Thyroid gland (tissue), 4 donors: ENCODE results near the gene RPL11.

Source experiments
- POLR2A ChIP-seq, 2 donors: fragments of 450-650 bp; IDR thresholded peaks; one replicate each; pipeline ENCODE4 v1.6.1; 2017; ENCODE audit warnings: antibody characterized with exemption in 2 of 2, mild to moderate bottlenecking in 2 of 2, moderate library complexity in 1 of 2
- TF ChIP-seq, protein P1 (sequence below), 6 experiments: fragments of 200-600 bp in 3 of 6; fragments of 450-650 bp in 3 of 6; sonication (generic) in 3 of 6; IDR thresholded peaks; one replicate each; pipeline ENCODE4 v1.5.1; 2016 to 2019; ENCODE audit warnings: antibody characterized with exemption in 6 of 6, mild to moderate bottlenecking in 2 of 6, inconsistent platforms in 1 of 6, moderate library complexity in 1 of 6

- TF ChIP-seq, protein P1, sequence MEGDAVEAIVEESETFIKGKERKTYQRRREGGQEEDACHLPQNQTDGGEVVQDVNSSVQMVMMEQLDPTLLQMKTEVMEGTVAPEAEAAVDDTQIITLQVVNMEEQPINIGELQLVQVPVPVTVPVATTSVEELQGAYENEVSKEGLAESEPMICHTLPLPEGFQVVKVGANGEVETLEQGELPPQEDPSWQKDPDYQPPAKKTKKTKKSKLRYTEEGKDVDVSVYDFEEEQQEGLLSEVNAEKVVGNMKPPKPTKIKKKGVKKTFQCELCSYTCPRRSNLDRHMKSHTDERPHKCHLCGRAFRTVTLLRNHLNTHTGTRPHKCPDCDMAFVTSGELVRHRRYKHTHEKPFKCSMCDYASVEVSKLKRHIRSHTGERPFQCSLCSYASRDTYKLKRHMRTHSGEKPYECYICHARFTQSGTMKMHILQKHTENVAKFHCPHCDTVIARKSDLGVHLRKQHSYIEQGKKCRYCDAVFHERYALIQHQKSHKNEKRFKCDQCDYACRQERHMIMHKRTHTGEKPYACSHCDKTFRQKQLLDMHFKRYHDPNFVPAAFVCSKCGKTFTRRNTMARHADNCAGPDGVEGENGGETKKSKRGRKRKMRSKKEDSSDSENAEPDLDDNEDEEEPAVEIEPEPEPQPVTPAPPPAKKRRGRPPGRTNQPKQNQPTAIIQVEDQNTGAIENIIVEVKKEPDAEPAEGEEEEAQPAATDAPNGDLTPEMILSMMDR (IDR thresholded peaks at IDR 0.05) = peak in 3 of 6 experiments; percentile 34 to 47 (median 38)
- no peak for TF ChIP-seq POLR2A (IDR thresholded peaks at IDR 0.05)
Observed at GRCh38 chr1:23718482-23718881, 26.9 kb downstream of the RPL11 start.
